Measurements from ENCODE around the gene SUN5.

SUN5 gene

GRCh38 chr20:33012327-33013189 is 8.3 kb upstream of the SUN5 start:
- DNase-seq (ENCODE audit: low spot score) = no peak
- Histone ChIP-seq H3K4me3 (no peak overlapping the region), H3K27ac (no peak overlapping the region)
- no peak for TF ChIP-seq CTCF (IDR thresholded peaks at IDR 0.05)

- no peak for DNase-seq (ENCODE audit: low spot score)
- H3K27ac ChIP-seq = no peak overlapping the region
- no peak for TF ChIP-seq CTCF (IDR thresholded peaks at IDR 0.05)
- H3K4me3 ChIP-seq = no peak overlapping the region
These were observed 6.6 kb upstream of the SUN5 start for GRCh38 chr20:33010674-33011449.

GRCh38 chr20:33010133-33010504 is 5.9 kb upstream of the SUN5 start:
- Histone ChIP-seq H3K4me3 (no peak overlapping the region), H3K27ac (no peak overlapping the region)
- no peak for DNase-seq (ENCODE audit: low spot score)
- TF ChIP-seq CTCF (IDR thresholded peaks at IDR 0.05) = no peak

GRCh38 chr20:33009214-33010132 is 5.2 kb upstream of the SUN5 start:
- TF ChIP-seq CTCF (IDR thresholded peaks at IDR 0.05) = no peak
- DNase-seq (ENCODE audit: low spot score) = no peak
- no peak overlapping the region for H3K4me3 ChIP-seq
- no peak overlapping the region for H3K27ac ChIP-seq

- Histone ChIP-seq H3K27ac (no peak overlapping the region), H3K4me3 (no peak overlapping the region)
- DNase-seq (ENCODE audit: low spot score) = no peak
- no peak for TF ChIP-seq CTCF (IDR thresholded peaks at IDR 0.05)
These were observed 4.3 kb upstream of the SUN5 start for GRCh38 chr20:33008336-33009213.

All from coronary artery (tissue), 2 donors.